ENCODE data around the gene KIF3B. TPM values are rescaled to one million over a fixed set of nuclear protein-coding genes. Genes with fewer than 3 reads are reported as not detected.
"Not testable (repeated sequence)": the region's sequence is repeated elsewhere in the genome, so short reads cannot be mapped to it uniquely, and the experiment has no call there.

The KIF3B gene
- total and polyA plus RNA-seq, 2 donors (not counting 1 experiment from before 2014, with no cell fraction given): 12.7 to 17.5 TPM

GRCh38 chr20:32288225-32288849, 10.9 kb downstream of the KIF3B start:
- CTCF ChIA-PET: interaction anchor here (0.7 to 1.3 kb wide), 2 partner anchors 10 to 20 kb away, joined by 4 to 5 read pairs; no protein-coding TSS in a partner anchor

GRCh38 chr20:32289299-32289660, 11.8 kb downstream of the KIF3B start:
- H3K9ac ChIP-seq (ENCODE audit: low read length); H4K20me1 ChIP-seq (ENCODE audit: control insufficient read depth, insufficient read depth, low read length, poor library complexity, severe bottlenecking); ATAC-seq (ENCODE audit: low read depth); H3K27me3 Mint-ChIP-seq; H3K4me3 ChIP-seq (ENCODE audit: control extremely low read depth in 1 of 5, extremely low read depth in 1 of 5, insufficient read depth in 1 of 5, low read depth in 2 of 5, low read length in 4 of 5); H2AFZ ChIP-seq (ENCODE audit: insufficient read depth, low read depth, low read length, poor library complexity, severe bottlenecking); H3K36me3 ChIP-seq (replicated peaks in 1 of 2; ENCODE audit: control extremely low read depth in 1 of 2, control insufficient read depth in 1 of 2, extremely low read depth in 1 of 2, insufficient read depth in 2 of 2, low read length in 1 of 2); H3K4me3 Mint-ChIP-seq; H3K9me3 ChIP-seq (ENCODE audit: control extremely low read depth in 1 of 3, control insufficient read depth in 2 of 3, insufficient read depth in 1 of 3, low read length in 2 of 3); DNase-seq; H3K9me3 Mint-ChIP-seq (ENCODE audit: insufficient read depth); intact Hi-C loops (cut with micrococcal nuclease); H3K27me3 ChIP-seq (replicated peaks in 1 of 4; ENCODE audit: control extremely low read depth in 1 of 4, control insufficient read depth in 3 of 4, insufficient read depth in 4 of 4, low read length in 3 of 4): not testable (repeated sequence)
- peak overlapping the region in 1 of 2 donors; percentile 91 for H3K27ac ChIP-seq (ENCODE audit: low read length in 2 of 2)
- Mint-ChIP-seq H3K4me1 (peaks cover 69% of the 10 kb centered on the region), H3K27ac (peak overlapping the region; percentile 32)
- ChIA-PET POLR2A (interaction anchor here (0.7 kb wide), 1 partner anchor 24 kb away, joined by 3 read pairs; no protein-coding TSS in a partner anchor), CTCF (interaction anchor here (1.3 kb wide), 1 partner anchor 10 kb away, joined by 4 read pairs; no protein-coding TSS in a partner anchor)
- peaks cover 93% of the 10 kb centered on the region for H3K79me2 ChIP-seq (ENCODE audit: control insufficient read depth, insufficient read depth, low read length)
- H3K4me1 ChIP-seq (ENCODE audit: control insufficient read depth in 2 of 2, insufficient read depth in 2 of 2, low read length in 2 of 2): peaks cover 44 to 45% of the 10 kb centered on the region in 2 donors
- WGBS (ENCODE audit: insufficient coverage): 73% methylated on average over 2 of the region's 4 CpGs
- peak overlapping the region; percentile 4 for H3K4me2 ChIP-seq (replicated peaks; ENCODE audit: low read depth, low read length, poor library complexity, severe bottlenecking)

More at GRCh38 chr20:32288225-32288849, 10.9 kb downstream of the KIF3B start:
- DNase-seq (no peak), ATAC-seq (ENCODE audit: low read depth) (no peak)
- H3K9me3 Mint-ChIP-seq (ENCODE audit: insufficient read depth): no peaks in the 10 kb centered on the region
- no peak overlapping the region for H3K4me3 ChIP-seq (ENCODE audit: control extremely low read depth in 1 of 5, extremely low read depth in 1 of 5, insufficient read depth in 1 of 5, low read depth in 2 of 5, low read length in 4 of 5)
- H3K9ac ChIP-seq (ENCODE audit: low read length): no peak overlapping the region
- intact Hi-C loops (cut with micrococcal nuclease): no loop called here
- H3K4me2 ChIP-seq (replicated peaks; ENCODE audit: low read depth, low read length, poor library complexity, severe bottlenecking): no peak overlapping the region
- H3K27me3 ChIP-seq (replicated peaks in 1 of 4; ENCODE audit: control extremely low read depth in 1 of 4, control insufficient read depth in 3 of 4, insufficient read depth in 4 of 4, low read length in 3 of 4): no peaks in the 10 kb centered on the region
- peak overlapping the region in 1 of 2 donors; percentile 91 for H3K27ac ChIP-seq (ENCODE audit: low read length in 2 of 2)
- peaks cover 0 to 5% of the 10 kb centered on the region in 2 experiments for H3K36me3 ChIP-seq (replicated peaks in 1 of 2; ENCODE audit: control extremely low read depth in 1 of 2, control insufficient read depth in 1 of 2, extremely low read depth in 1 of 2, insufficient read depth in 2 of 2, low read length in 1 of 2)
- no peaks in the 10 kb centered on the region for H3K9me3 ChIP-seq (ENCODE audit: control extremely low read depth in 1 of 3, control insufficient read depth in 2 of 3, insufficient read depth in 1 of 3, low read length in 2 of 3)
- TF ChIP-seq, protein P1, sequence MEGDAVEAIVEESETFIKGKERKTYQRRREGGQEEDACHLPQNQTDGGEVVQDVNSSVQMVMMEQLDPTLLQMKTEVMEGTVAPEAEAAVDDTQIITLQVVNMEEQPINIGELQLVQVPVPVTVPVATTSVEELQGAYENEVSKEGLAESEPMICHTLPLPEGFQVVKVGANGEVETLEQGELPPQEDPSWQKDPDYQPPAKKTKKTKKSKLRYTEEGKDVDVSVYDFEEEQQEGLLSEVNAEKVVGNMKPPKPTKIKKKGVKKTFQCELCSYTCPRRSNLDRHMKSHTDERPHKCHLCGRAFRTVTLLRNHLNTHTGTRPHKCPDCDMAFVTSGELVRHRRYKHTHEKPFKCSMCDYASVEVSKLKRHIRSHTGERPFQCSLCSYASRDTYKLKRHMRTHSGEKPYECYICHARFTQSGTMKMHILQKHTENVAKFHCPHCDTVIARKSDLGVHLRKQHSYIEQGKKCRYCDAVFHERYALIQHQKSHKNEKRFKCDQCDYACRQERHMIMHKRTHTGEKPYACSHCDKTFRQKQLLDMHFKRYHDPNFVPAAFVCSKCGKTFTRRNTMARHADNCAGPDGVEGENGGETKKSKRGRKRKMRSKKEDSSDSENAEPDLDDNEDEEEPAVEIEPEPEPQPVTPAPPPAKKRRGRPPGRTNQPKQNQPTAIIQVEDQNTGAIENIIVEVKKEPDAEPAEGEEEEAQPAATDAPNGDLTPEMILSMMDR (IDR thresholded peaks at IDR 0.05): no peak
- TF ChIP-seq EZH2 (IDR thresholded peaks at IDR 0.05; ENCODE audit: borderline replicate concordance, insufficient read depth, low read depth, low read length, poor library complexity, severe bottlenecking): no peak
- POLR2A ChIA-PET: no interaction called here
- H3K4me1 Mint-ChIP-seq: peaks cover 71% of the 10 kb centered on the region
- peak overlapping the region; percentile 2 for H3K4me3 Mint-ChIP-seq
- peaks cover 53 to 55% of the 10 kb centered on the region in 2 donors for H3K4me1 ChIP-seq (ENCODE audit: control insufficient read depth in 2 of 2, insufficient read depth in 2 of 2, low read length in 2 of 2)
- H3K27me3 Mint-ChIP-seq: no peaks in the 10 kb centered on the region
- H3K79me2 ChIP-seq (ENCODE audit: control insufficient read depth, insufficient read depth, low read length): peaks cover 93% of the 10 kb centered on the region
- WGBS (ENCODE audit: insufficient coverage): 52% methylated on average over 2 of the region's 6 CpGs
- no peak overlapping the region for H2AFZ ChIP-seq (ENCODE audit: insufficient read depth, low read depth, low read length, poor library complexity, severe bottlenecking)
- H4K20me1 ChIP-seq (ENCODE audit: control insufficient read depth, insufficient read depth, low read length, poor library complexity, severe bottlenecking): no peaks in the 10 kb centered on the region
- peak overlapping the region; percentile 71 for H3K27ac Mint-ChIP-seq

All from B cell (primary cell).